Inflammatory macrophage treated with lipopolysaccharide for 4 hours (primary cell): ENCODE results near the gene PLEKHG3.
A peak's percentile ranks its signal among the peaks of the same experiment; 100 is the strongest.

ENCODE experiments used
- DNase-seq: peaks from one replicate; pipeline ENCODE4 v3.0.0-alpha.2; 2020

PLEKHG3 gene

GRCh38 chr14:64748995-64749714, 44.9 kb downstream of the PLEKHG3 start:
- no peak for DNase-seq

GRCh38 chr14:64752909-64753308, 48.7 kb downstream of the PLEKHG3 start:
- DNase-seq, result no peak

- no peak for DNase-seq
Observed at GRCh38 chr14:64753374-64753773, 49.1 kb downstream of the PLEKHG3 start.

GRCh38 chr14:64753999-64754398, 49.8 kb downstream of the PLEKHG3 start:
- no peak for DNase-seq

GRCh38 chr14:64754685-64755084, 50.5 kb downstream of the PLEKHG3 start:
- no peak for DNase-seq

- no peak for DNase-seq
Observed at GRCh38 chr14:64755781-64756221, 51.6 kb downstream of the PLEKHG3 start.

GRCh38 chr14:64756712-64757111, 52.5 kb downstream of the PLEKHG3 start:
- no peak for DNase-seq

- no peak for DNase-seq
Observed at GRCh38 chr14:64757601-64758000, 53.4 kb downstream of the PLEKHG3 start.

GRCh38 chr14:64758025-64758521, 53.8 kb downstream of the PLEKHG3 start:
- no peak for DNase-seq

GRCh38 chr14:64758691-64759554, 54.7 kb downstream of the PLEKHG3 start:
- DNase-seq, result no peak

- no peak for DNase-seq
Observed at GRCh38 chr14:64759555-64759938, 55.3 kb downstream of the PLEKHG3 start.

GRCh38 chr14:64760146-64760755, 56.0 kb downstream of the PLEKHG3 start:
- DNase-seq, result peak; percentile 44

GRCh38 chr14:64760916-64761315, 56.7 kb downstream of the PLEKHG3 start:
- no peak for DNase-seq

GRCh38 chr14:64761441-64762043, 57.3 kb downstream of the PLEKHG3 start:
- DNase-seq, result no peak

GRCh38 chr14:64762044-64763034, 58.1 kb downstream of the PLEKHG3 start:
- no peak for DNase-seq

GRCh38 chr14:64763085-64763782, 59.0 kb downstream of the PLEKHG3 start:
- no peak for DNase-seq

- DNase-seq, result peak; percentile 3
Observed at GRCh38 chr14:64763801-64764621, 59.8 kb downstream of the PLEKHG3 start.

- peak; percentile 62 for DNase-seq
Observed at GRCh38 chr14:64764641-64765520, 60.7 kb downstream of the PLEKHG3 start.

GRCh38 chr14:64765740-64766302, 61.6 kb downstream of the PLEKHG3 start:
- DNase-seq, result no peak
